Measurements from ENCODE around the gene TIMMDC1.

DNA sequence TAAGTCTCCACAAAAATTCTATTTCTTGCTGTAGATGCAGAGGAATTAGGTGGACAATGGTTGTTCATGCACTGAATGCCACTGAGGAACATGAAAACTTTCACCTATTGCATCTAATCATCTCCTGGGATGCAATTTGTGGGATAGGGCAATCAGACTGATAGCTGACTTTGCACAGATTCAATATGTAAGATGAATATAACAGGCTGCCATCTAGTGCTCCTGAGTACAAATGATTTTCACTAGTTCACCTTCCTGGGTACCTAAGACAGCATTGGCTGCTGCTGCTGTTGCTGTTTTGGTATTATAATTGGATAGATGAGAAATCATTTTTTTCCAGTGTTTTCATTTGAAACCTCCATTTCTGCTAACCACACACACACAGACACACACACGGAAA lies 19.7 kb downstream of the TIMMDC1 start:
- TF ChIP-seq, protein P1, sequence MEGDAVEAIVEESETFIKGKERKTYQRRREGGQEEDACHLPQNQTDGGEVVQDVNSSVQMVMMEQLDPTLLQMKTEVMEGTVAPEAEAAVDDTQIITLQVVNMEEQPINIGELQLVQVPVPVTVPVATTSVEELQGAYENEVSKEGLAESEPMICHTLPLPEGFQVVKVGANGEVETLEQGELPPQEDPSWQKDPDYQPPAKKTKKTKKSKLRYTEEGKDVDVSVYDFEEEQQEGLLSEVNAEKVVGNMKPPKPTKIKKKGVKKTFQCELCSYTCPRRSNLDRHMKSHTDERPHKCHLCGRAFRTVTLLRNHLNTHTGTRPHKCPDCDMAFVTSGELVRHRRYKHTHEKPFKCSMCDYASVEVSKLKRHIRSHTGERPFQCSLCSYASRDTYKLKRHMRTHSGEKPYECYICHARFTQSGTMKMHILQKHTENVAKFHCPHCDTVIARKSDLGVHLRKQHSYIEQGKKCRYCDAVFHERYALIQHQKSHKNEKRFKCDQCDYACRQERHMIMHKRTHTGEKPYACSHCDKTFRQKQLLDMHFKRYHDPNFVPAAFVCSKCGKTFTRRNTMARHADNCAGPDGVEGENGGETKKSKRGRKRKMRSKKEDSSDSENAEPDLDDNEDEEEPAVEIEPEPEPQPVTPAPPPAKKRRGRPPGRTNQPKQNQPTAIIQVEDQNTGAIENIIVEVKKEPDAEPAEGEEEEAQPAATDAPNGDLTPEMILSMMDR (conservative IDR thresholded peaks at IDR 0.05), result no peak
- TF ChIP-seq ZFX (IDR thresholded peaks at IDR 0.05), result no peak

Data from C4-2B (cell line).